Ishikawa (cell line): ENCODE measurements around the gene PHC1.

Experiments used
- CEBPB ChIP-seq: IDR thresholded peaks from 2 replicates; pipeline ENCODE4 v1.6.1; 2012
- FOXM1 ChIP-seq: IDR thresholded peaks from 2 replicates; pipeline ENCODE4 v1.6.1; 2012; ENCODE audit warnings: low read depth, borderline replicate concordance
- MAX ChIP-seq: IDR thresholded peaks from 2 replicates; pipeline ENCODE4 v1.6.1; 2012
- NFIC ChIP-seq: IDR thresholded peaks from 2 replicates; pipeline ENCODE4 v1.6.1; 2012
- TAF1 ChIP-seq: IDR thresholded peaks from 2 replicates; pipeline ENCODE4 v1.6.1; 2012; ENCODE audit warnings: low read depth, mild to moderate bottlenecking
- TCF12 ChIP-seq: IDR thresholded peaks from 2 replicates; pipeline ENCODE4 v1.6.1; 2012; ENCODE audit warnings: low read depth
- YY1 ChIP-seq: IDR thresholded peaks from 2 replicates; pipeline ENCODE4 v1.6.1; 2012; ENCODE audit warnings: low read depth

- TF ChIP-seq MAX = no peak
- no peak for TF ChIP-seq TCF12
- no peak for TF ChIP-seq TAF1
- TF ChIP-seq YY1 = no peak
- TF ChIP-seq CEBPB = no peak
- no peak for TF ChIP-seq NFIC
- TF ChIP-seq FOXM1 = no peak
Observed at GRCh38 chr12:8870586-8870985, 43.7 kb upstream of the PHC1 start.
